CD14-positive monocyte (primary cell): ENCODE results near the gene VWA5B1. TPM values are rescaled to one million over a fixed set of nuclear protein-coding genes. Genes with fewer than 3 reads are reported as not detected.

Source experiments
- DNase-seq, 3 donors: peaks; one replicate each; pipeline ENCODE4 v3.0.0-alpha.2; 2011 to 2022
- H2AFZ ChIP-seq: 2 replicates; pipeline ENCODE4 v1.6.0; 2012; ENCODE audit warnings: mild to moderate bottlenecking, low read depth, low read length, inconsistent platforms; ENCODE audit not compliant: insufficient read depth, poor library complexity, severe bottlenecking
- H3K27ac ChIP-seq, 2 donors: 1 replicate in 1 of 2; 2 replicates in 1 of 2; pipeline ENCODE4 v1.5.1; 2012 to 2013; ENCODE audit warnings: low read length in 2 of 2, control low read depth in 1 of 2, inconsistent platforms in 1 of 2, low read depth in 1 of 2, mild to moderate bottlenecking in 1 of 2
- H3K27me3 ChIP-seq, 2 donors: one replicate each; pipeline versions ENCODE4 v1.6.0 to v1.6.1; 2011 to 2013; ENCODE audit warnings: low read length in 2 of 2; ENCODE audit not compliant: control insufficient read depth in 2 of 2, insufficient read depth in 2 of 2
- H3K36me3 ChIP-seq, 2 donors: replicated peaks in 1 of 2; 1 replicate in 1 of 2; 2 replicates in 1 of 2; pipeline versions ENCODE4 v1.5.1 to v1.6.1; 2012 to 2013; ENCODE audit warnings: low read length in 2 of 2, control low read depth in 1 of 2, inconsistent platforms in 1 of 2, mild to moderate bottlenecking in 1 of 2; ENCODE audit not compliant: insufficient read depth in 2 of 2, control insufficient read depth in 1 of 2
- H3K4me1 ChIP-seq, 2 donors: 1 replicate in 1 of 2; 2 replicates in 1 of 2; pipeline versions ENCODE4 v1.5.1 to v1.6.1; 2012 to 2013; ENCODE audit warnings: low read length in 2 of 2, control low read depth in 1 of 2, inconsistent platforms in 1 of 2, mild to moderate bottlenecking in 1 of 2, moderate library complexity in 1 of 2; ENCODE audit not compliant: insufficient read depth in 2 of 2, control insufficient read depth in 1 of 2
- H3K4me2 ChIP-seq: replicated peaks from 2 replicates; pipeline ENCODE3; 2012; ENCODE audit warnings: low read length, moderate library complexity, mild to moderate bottlenecking; ENCODE audit not compliant: poor library complexity, severe bottlenecking; ENCODE audit errors: extremely low read depth
- H3K4me3 ChIP-seq, 3 experiments: fragments of 200-600 bp in 1 of 3; sonication (generic) in 1 of 3; replicated peaks in 1 of 3; 1 replicate in 2 of 3; 2 replicates in 1 of 3; pipeline ENCODE4 v1.5.1; 2011 to 2013; ENCODE audit warnings: low read length in 3 of 3, mild to moderate bottlenecking in 3 of 3, control low read depth in 2 of 3, low read depth in 2 of 3, inconsistent platforms in 1 of 3, moderate library complexity in 1 of 3
- H3K79me2 ChIP-seq: 2 replicates; pipeline ENCODE4 v1.6.0; 2012; ENCODE audit warnings: mild to moderate bottlenecking, control low read depth, inconsistent platforms, low read length, moderate library complexity; ENCODE audit not compliant: insufficient read depth
- H3K9ac ChIP-seq: 2 replicates; pipeline ENCODE4 v1.6.0; 2017; ENCODE audit warnings: low read length, mild to moderate bottlenecking; ENCODE audit not compliant: insufficient read depth, poor library complexity, severe bottlenecking
- H3K9me3 ChIP-seq, 2 donors: replicated peaks in 1 of 2; 1 replicate in 1 of 2; 2 replicates in 1 of 2; pipeline versions ENCODE4 v1.5.1 to v1.6.1; 2012 to 2013; ENCODE audit warnings: low read length in 2 of 2, control low read depth in 1 of 2; ENCODE audit not compliant: control insufficient read depth in 1 of 2, insufficient read depth in 1 of 2
- H4K20me1 ChIP-seq: 2 replicates; pipeline ENCODE4 v1.6.0; 2012; ENCODE audit warnings: mild to moderate bottlenecking, low read length, control low read depth, moderate library complexity; ENCODE audit not compliant: insufficient read depth
- H3K27ac Mint-ChIP-seq, 7 donors: one replicate each; pipeline ENCODE4 v1.8.0; 2020; ENCODE audit warnings: mild to moderate bottlenecking in 7 of 7, mixed read lengths in 7 of 7, moderate library complexity in 6 of 7, inconsistent platforms in 2 of 7
- H3K27me3 Mint-ChIP-seq, 3 donors: one replicate each; pipeline ENCODE4 v1.8.0; 2021 to 2022; ENCODE audit warnings: low read depth in 3 of 3, mild to moderate bottlenecking in 3 of 3, mixed read lengths in 3 of 3, moderate library complexity in 3 of 3, inconsistent platforms in 1 of 3
- H3K36me3 Mint-ChIP-seq, 2 donors: one replicate each; pipeline ENCODE4 v1.8.0; 2020; ENCODE audit warnings: mixed read lengths in 2 of 2, inconsistent platforms in 1 of 2, mild to moderate bottlenecking in 1 of 2
- H3K4me1 Mint-ChIP-seq: one replicate; pipeline ENCODE4 v1.8.0; 2020; ENCODE audit warnings: mild to moderate bottlenecking, mixed read lengths
- H3K4me3 Mint-ChIP-seq, 2 donors: one replicate each; pipeline ENCODE4 v1.8.0; 2020; ENCODE audit warnings: mild to moderate bottlenecking in 2 of 2, mixed read lengths in 2 of 2, moderate library complexity in 1 of 2
- H3K9me3 Mint-ChIP-seq, 7 donors: one replicate each; pipeline ENCODE4 v1.8.0; 2020 to 2022; ENCODE audit warnings: mixed read lengths in 7 of 7, mild to moderate bottlenecking in 6 of 7, moderate library complexity in 6 of 7, inconsistent platforms in 2 of 7
- WGBS: methylation state at CpG from one replicate; pipeline ENCODE4 v1.1.5; 2013; ENCODE audit warnings: missing lambda C conversion rate; ENCODE audit not compliant: insufficient coverage; 5-methylcytosine and 5-hydroxymethylcytosine counted together
- intact Hi-C, 2 donors: fragments of 100-400 bp; cut with micrococcal nuclease; formaldehyde crosslinking; loops; one replicate each; pipeline versions ENCODE4 v1.15.0 to v1.15.1; 2023
- polyA plus RNA-seq, 3 donors: library from polyadenylated mRNA; depleted of rRNA in 1 of 3; unstranded in 2 of 3; stranded (reverse) in 1 of 3; fragments of 300-500 nt in 2 of 3; fragments of >200 nt in 1 of 3; fragmentation: Illumina TruSeq in 2 of 3; gene quantifications; 1 replicate in 2 of 3; 2 replicates in 1 of 3; pipeline ENCODE4 v1.2.3, GENCODE V29; 2012 to 2021
- TF ChIP-seq, protein P1 (sequence below): fragments of 200-600 bp; IDR thresholded peaks from one replicate; pipeline ENCODE4 v1.8.0; 2022; ENCODE audit warnings: antibody characterized with exemption, mild to moderate bottlenecking

The VWA5B1 gene
- polyA plus RNA-seq, 3 donors, result not detected

DNA sequence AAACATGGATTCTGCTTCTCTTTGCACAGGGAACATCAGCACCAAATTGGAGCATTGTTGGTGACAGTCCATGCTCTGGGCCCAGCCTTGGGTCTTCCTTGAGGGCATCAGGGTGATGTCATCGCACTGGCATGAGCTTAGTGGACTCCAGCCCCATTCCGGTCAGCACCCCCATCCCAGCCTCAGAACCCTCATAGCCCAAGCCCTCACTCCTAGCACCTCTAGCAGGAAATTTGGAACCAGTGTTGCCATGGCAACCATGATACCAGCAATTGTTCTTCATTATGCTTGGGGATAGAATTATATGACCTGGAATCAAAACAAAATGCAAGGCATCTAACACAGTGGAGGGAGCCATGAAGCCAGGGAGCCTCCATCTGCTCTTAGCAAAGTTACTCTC lies 83.1 kb downstream of the VWA5B1 start:
- H3K27me3 Mint-ChIP-seq, result peaks cover 7 to 29% (median 20%) of the 10 kb centered on the region in 3 donors

DNA sequence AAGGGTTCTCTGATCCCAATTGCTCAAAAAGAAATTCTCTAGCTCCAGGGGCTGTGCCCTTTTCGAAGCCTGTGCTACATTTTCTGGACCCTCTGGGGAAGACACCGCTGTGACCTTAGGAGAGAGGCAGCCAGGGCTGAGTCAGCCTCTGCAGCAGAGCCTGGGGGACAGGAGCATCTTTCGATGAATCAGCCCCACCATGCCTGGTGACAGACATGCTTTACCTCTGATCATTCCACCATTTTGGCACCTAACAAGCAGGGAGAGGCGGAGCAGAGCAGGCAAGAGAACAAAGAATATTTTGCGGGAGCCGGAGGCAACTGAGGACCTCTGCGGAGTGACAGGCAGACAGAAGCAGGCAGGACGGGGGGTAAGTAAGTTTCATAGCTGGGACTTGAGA lies 84.9 kb downstream of the VWA5B1 start:
- H3K27me3 Mint-ChIP-seq, result peaks cover 10 to 25% (median 16%) of the 10 kb centered on the region in 3 donors
- Histone ChIP-seq H3K79me2 (no peaks in the 10 kb centered on the region), H3K4me2 (no peak overlapping the region), H3K4me1 (no peaks in the 10 kb centered on the region), H4K20me1 (no peaks in the 10 kb centered on the region), H3K4me3 (no peak overlapping the region), H2AFZ (no peak overlapping the region), H3K27ac (no peak overlapping the region), H3K9ac (no peak overlapping the region), H3K9me3 (no peaks in the 10 kb centered on the region), H3K36me3 (no peaks in the 10 kb centered on the region), H3K27me3 (peaks cover 0 to 10% of the 10 kb centered on the region in 2 donors)
- TF ChIP-seq, protein P1, sequence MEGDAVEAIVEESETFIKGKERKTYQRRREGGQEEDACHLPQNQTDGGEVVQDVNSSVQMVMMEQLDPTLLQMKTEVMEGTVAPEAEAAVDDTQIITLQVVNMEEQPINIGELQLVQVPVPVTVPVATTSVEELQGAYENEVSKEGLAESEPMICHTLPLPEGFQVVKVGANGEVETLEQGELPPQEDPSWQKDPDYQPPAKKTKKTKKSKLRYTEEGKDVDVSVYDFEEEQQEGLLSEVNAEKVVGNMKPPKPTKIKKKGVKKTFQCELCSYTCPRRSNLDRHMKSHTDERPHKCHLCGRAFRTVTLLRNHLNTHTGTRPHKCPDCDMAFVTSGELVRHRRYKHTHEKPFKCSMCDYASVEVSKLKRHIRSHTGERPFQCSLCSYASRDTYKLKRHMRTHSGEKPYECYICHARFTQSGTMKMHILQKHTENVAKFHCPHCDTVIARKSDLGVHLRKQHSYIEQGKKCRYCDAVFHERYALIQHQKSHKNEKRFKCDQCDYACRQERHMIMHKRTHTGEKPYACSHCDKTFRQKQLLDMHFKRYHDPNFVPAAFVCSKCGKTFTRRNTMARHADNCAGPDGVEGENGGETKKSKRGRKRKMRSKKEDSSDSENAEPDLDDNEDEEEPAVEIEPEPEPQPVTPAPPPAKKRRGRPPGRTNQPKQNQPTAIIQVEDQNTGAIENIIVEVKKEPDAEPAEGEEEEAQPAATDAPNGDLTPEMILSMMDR, result no peak
- intact Hi-C loops, result loop anchor here in 1 of 2 donors (5.0 kb wide), 1 partner anchor 117 kb away; no protein-coding TSS in a partner anchor
- no peak for DNase-seq
- no peak overlapping the region for H3K27ac Mint-ChIP-seq
- H3K4me3 Mint-ChIP-seq, result no peak overlapping the region
- H3K36me3 Mint-ChIP-seq, result no peaks in the 10 kb centered on the region
- WGBS, result no CpG with 5 or more reads among the region's 8 CpGs
- no peaks in the 10 kb centered on the region for H3K9me3 Mint-ChIP-seq
- no peaks in the 10 kb centered on the region for H3K4me1 Mint-ChIP-seq

More for the DNA sequence above, 83.1 kb downstream of the VWA5B1 start:
- Mint-ChIP-seq H3K27ac (no peak overlapping the region), H3K4me1 (no peaks in the 10 kb centered on the region), H3K36me3 (no peaks in the 10 kb centered on the region), H3K9me3 (no peaks in the 10 kb centered on the region), H3K4me3 (no peak overlapping the region)
- H3K4me3 ChIP-seq, result no peak overlapping the region
- peaks cover 0 to 11% of the 10 kb centered on the region in 2 donors for H3K27me3 ChIP-seq
- no peak overlapping the region for H3K4me2 ChIP-seq
- no peak overlapping the region for H3K27ac ChIP-seq
- intact Hi-C loops, result no loop called here
- TF ChIP-seq, protein P1, result no peak
- H3K9ac ChIP-seq, result no peak overlapping the region
- H2AFZ ChIP-seq, result no peak overlapping the region
- no CpG with 5 or more reads among the region's 2 CpGs for WGBS
- DNase-seq, result no peak
- no peaks in the 10 kb centered on the region for H3K9me3 ChIP-seq
- H3K36me3 ChIP-seq, result no peaks in the 10 kb centered on the region
- H4K20me1 ChIP-seq, result no peaks in the 10 kb centered on the region
- H3K79me2 ChIP-seq, result no peaks in the 10 kb centered on the region
- no peaks in the 10 kb centered on the region for H3K4me1 ChIP-seq
